Prostate gland (tissue), 2 donors: ENCODE results near the gene SOX5. TPM values are rescaled to one million over a fixed set of nuclear protein-coding genes. Genes with fewer than 3 reads are reported as not detected.
"Not testable (repeated sequence)": the region's sequence is repeated elsewhere in the genome, so short reads cannot be mapped to it uniquely, and the experiment has no call there.

Experiments
- DNase-seq: peaks from one replicate; pipeline ENCODE4 v3.0.0-alpha.2; 2019; ENCODE audit warnings: low spot score
- H3K27ac ChIP-seq, 2 donors: fragments of 200-600 bp; sonication (generic); 2 replicates each; pipeline ENCODE4 v1.5.1; 2017 to 2019
- H3K27me3 ChIP-seq: fragments of 200-600 bp; sonication (generic); replicated peaks from 2 replicates; pipeline ENCODE4 v1.5.1; 2019; ENCODE audit not compliant: insufficient read depth
- H3K36me3 ChIP-seq, 2 donors: fragments of 200-600 bp; sonication (generic); 1 replicate in 1 of 2; 2 replicates in 1 of 2; pipeline versions ENCODE4 v1.5.1 to v1.8.1; 2017 to 2019
- H3K4me1 ChIP-seq: fragments of 200-600 bp; sonication (generic); replicated peaks from 2 replicates; pipeline ENCODE4 v1.5.1; 2019
- H3K4me3 ChIP-seq, 2 donors: fragments of 200-600 bp; sonication (generic); 2 replicates each; pipeline ENCODE4 v1.5.1; 2017 to 2019
- H3K9me3 ChIP-seq: fragments of 200-600 bp; sonication (generic); 2 replicates; pipeline ENCODE4 v1.5.1; 2017
- POLR2A ChIP-seq: fragments of 450-650 bp; IDR thresholded peaks from one replicate; pipeline ENCODE4 v1.6.1; 2016; ENCODE audit warnings: antibody characterized with exemption, mild to moderate bottlenecking
- POLR2AphosphoS5 ChIP-seq: sonication (generic); formaldehyde crosslinking; IDR thresholded peaks from one replicate; pipeline ENCODE4 v1.6.1; 2017; ENCODE audit warnings: antibody characterized with exemption
- WGBS: methylation state at CpG from one replicate; pipeline ENCODE4 v1.1.5; 2018; 5-methylcytosine and 5-hydroxymethylcytosine counted together
- intact Hi-C: fragments of 100-400 bp; cut with DNase I; formaldehyde crosslinking; loops from one replicate; pipeline ENCODE4 v1.14.2; 2022
- total RNA-seq, 2 donors: library from RNA; depleted of rRNA; stranded (reverse); fragments of >200 nt; gene quantifications; one replicate each; pipeline ENCODE4 v1.1.0, GENCODE V29; 2016
- TF ChIP-seq, protein P1 (sequence below), 4 experiments: fragments of 200-600 bp in 2 of 4; fragments of 450-650 bp in 2 of 4; sonication (generic) in 2 of 4; IDR thresholded peaks; 1 replicate in 3 of 4; 2 replicates in 1 of 4; pipeline ENCODE4 v1.5.1; 2016 to 2019; ENCODE audit warnings: antibody characterized with exemption in 4 of 4, mild to moderate bottlenecking in 2 of 4, moderate library complexity in 2 of 4

The SOX5 gene
- total RNA-seq, 2 donors from 2014 or later = 3.7 to 7.8 TPM

DNA sequence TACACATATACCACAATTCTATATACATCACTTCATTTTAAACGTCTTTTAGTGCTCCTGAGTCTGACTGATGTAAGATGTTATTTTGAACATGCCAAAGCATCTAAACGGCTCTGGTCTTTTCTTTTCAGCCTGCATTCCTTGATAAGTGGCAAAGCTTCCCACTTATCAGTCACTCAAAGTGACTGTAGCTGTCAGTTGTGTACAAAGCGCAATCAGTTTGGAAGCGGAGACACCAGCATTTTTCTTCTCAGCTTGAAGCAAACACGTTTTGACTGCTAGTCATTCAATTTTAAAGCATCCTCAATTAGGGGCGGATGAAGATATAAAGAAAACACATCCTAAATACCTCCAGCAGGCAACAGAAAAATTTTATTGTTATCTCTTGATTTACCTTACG lies 226.8 kb downstream of the SOX5 start:
- Histone ChIP-seq H3K4me1 (no peaks in the 10 kb centered on the region), H3K27me3 (no peaks in the 10 kb centered on the region), H3K27ac (no peak overlapping the region), H3K9me3 (no peaks in the 10 kb centered on the region), H3K36me3 (no peaks in the 10 kb centered on the region), H3K4me3 (no peak overlapping the region)
- no peak for DNase-seq
- WGBS = 73% methylated on average over 7 of the region's 7 CpGs
- no peak for TF ChIP-seq POLR2AphosphoS5
- no peak for TF ChIP-seq POLR2A
- TF ChIP-seq, protein P1, sequence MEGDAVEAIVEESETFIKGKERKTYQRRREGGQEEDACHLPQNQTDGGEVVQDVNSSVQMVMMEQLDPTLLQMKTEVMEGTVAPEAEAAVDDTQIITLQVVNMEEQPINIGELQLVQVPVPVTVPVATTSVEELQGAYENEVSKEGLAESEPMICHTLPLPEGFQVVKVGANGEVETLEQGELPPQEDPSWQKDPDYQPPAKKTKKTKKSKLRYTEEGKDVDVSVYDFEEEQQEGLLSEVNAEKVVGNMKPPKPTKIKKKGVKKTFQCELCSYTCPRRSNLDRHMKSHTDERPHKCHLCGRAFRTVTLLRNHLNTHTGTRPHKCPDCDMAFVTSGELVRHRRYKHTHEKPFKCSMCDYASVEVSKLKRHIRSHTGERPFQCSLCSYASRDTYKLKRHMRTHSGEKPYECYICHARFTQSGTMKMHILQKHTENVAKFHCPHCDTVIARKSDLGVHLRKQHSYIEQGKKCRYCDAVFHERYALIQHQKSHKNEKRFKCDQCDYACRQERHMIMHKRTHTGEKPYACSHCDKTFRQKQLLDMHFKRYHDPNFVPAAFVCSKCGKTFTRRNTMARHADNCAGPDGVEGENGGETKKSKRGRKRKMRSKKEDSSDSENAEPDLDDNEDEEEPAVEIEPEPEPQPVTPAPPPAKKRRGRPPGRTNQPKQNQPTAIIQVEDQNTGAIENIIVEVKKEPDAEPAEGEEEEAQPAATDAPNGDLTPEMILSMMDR (IDR thresholded peaks at IDR 0.05) = no peak
- intact Hi-C loops = no loop called here

DNA sequence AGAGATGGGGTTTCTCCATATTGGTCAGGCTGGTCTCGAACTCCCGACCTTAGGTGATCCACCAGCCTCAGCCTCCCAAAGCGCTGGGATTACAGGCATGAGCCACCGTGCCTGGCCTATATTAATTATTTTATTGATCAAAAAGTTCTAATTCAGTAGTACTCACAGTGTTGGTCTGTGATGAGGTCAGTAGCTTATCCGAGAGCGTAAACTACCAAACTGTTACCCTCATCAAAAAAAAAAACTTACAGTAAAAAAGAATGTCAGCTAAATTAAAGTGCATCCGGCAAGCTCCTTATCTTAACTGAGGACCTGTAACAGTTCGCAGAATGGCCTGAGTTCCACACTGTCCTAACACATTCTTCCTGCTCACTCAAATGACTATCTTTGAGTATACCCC lies 228.2 kb downstream of the SOX5 start:
- 96% methylated on average over 8 of the region's 8 CpGs for WGBS
- Histone ChIP-seq H3K27ac (no peak overlapping the region), H3K9me3 (no peaks in the 10 kb centered on the region), H3K4me1 (no peaks in the 10 kb centered on the region), H3K27me3 (no peaks in the 10 kb centered on the region), H3K36me3 (no peaks in the 10 kb centered on the region), H3K4me3 (no peak overlapping the region)
- DNase-seq = no peak
- TF ChIP-seq, protein P1 (IDR thresholded peaks at IDR 0.05) = no peak
- no peak for TF ChIP-seq POLR2AphosphoS5
- TF ChIP-seq POLR2A = no peak
- intact Hi-C loops = no loop called here

DNA sequence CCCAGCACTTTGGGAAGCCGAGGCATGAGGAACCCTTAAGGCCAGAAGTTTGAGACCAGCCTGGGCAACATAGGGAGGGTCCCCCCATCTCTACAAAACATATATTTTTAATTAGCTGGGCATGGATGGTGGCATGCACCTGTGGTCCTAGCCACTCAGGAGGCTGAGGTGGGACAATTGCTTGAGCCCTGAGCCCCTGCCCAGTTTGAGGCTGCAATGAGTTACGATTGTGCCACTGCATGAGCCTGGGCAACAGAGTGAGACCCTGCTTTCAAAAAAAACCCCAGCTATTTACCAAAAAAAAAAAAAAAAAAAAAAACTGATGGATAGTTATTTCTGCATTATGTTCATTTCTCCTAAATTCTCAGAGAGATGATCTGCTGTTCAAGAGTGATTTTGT lies 230.0 kb downstream of the SOX5 start:
- Histone ChIP-seq H3K4me1 (no peaks in the 10 kb centered on the region), H3K9me3 (no peaks in the 10 kb centered on the region), H3K36me3 (no peaks in the 10 kb centered on the region), H3K27ac (no peak overlapping the region), H3K27me3 (no peaks in the 10 kb centered on the region), H3K4me3 (no peak overlapping the region)
- WGBS = 100% methylated on average over 2 of the region's 2 CpGs
- TF ChIP-seq, protein P1 (IDR thresholded peaks at IDR 0.05) = no peak
- TF ChIP-seq POLR2AphosphoS5 = no peak
- DNase-seq = no peak
- intact Hi-C loops = no loop called here

DNA sequence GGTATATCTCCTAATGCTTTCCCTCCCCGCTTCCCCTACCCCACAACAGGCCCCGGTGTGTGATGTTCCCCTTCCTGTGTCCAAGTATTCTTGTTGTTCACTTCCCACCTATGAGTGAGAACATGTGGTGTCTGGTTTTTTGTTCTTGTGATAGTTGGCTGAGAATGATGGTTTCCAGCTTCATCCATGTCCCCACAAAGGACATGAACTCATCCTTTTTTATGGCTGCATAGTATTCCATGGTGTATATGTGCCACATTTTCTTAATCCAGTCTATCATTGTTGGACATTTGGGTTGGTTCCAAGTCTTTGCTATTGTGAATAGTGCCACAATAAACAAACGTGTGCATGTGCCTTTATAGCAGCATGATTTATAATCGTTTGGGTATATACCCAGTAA lies 239.1 kb downstream of the SOX5 start:
- intact Hi-C loops, H3K27me3 ChIP-seq, H3K36me3 ChIP-seq, H3K4me1 ChIP-seq, H3K27ac ChIP-seq, H3K9me3 ChIP-seq, H3K4me3 ChIP-seq, DNase-seq: not testable (repeated sequence)
- WGBS = 90% methylated on average over 4 of the region's 4 CpGs

DNA sequence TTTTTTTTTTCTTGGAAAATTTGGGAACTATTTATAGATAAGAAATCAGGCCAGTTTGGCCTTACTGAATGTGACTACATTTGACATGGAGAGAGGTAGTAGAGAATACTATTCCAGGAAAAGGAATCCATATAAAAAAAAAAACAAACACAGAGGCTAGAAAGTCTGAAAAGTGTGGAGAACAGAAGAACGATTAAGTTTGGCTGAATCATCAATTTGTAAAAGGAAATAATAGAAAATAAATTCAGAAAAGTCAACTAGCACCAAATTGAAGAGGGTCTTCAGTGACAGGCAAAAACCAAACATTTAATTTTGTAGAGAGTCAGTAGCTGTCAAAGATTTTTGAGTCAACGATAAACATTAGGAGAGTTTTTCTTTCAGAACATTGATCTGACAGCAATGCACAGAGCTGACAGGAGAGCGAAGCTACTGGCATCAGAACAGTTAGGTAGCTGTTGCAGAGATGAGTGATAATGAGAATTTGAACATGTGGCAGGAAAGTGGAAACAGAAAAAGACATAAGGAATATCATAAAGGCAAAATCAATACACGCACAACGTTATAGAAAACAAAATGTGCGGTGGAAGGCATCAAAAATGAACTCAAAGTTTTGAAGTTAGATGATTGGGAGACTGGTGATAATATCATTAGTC lies 241.2 kb downstream of the SOX5 start:
- WGBS = 88% methylated on average over 6 of the region's 6 CpGs
- H3K27ac ChIP-seq = no peak overlapping the region
- H3K36me3 ChIP-seq = no peaks in the 10 kb centered on the region
- H3K9me3 ChIP-seq = no peaks in the 10 kb centered on the region
- intact Hi-C loops = no loop called here
- no peak overlapping the region for H3K4me3 ChIP-seq
- H3K4me1 ChIP-seq = no peaks in the 10 kb centered on the region
- H3K27me3 ChIP-seq = no peaks in the 10 kb centered on the region
- TF ChIP-seq, protein P1 (IDR thresholded peaks at IDR 0.05) = no peak
- no peak for TF ChIP-seq POLR2AphosphoS5
- TF ChIP-seq POLR2A = no peak
- no peak for DNase-seq
